ENCODE data around the gene C5.

Gene C5

DNA sequence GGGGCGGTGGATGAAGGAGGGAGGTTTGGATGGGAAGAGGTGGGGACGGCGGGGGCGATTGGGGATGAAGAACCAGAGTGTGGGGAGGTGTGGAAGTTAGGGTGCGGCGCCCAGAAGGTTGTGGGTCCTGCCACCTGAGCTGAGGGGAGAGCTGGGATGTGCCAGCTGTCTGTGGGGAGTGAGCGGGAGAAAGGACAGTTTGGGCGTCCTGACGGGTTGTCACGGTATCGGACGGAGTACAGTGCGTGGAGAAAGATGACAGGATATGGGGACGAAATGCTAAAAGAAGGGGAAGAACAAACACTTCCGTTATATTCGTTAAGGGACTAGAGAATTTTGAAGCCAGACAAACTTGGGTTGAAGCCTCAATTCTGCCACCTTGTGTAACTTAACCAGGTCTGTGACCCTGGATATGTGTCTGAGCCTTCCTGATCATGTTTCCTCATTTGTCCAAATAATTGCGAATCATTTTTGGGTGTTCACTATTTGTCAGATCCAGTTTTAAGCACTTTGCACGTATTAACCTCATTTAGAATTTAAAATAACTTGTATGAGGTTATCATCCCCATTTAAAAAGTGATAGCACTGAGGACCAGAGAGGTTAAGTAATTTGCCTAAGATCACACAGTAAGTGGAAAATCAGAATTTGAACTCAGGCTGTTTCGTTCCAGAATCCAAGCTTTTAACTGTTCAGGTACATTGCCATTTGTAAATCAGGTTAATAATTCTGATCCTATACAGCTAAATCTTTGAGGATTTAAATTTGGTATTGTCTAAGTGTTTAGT is 25.4 kb upstream of the C5 start:
- Histone ChIP-seq H4K20me1 (ENCODE audit: insufficient read depth, low read length) (no peaks in the 10 kb centered on the region), H3K36me3 (ENCODE audit: insufficient read depth, low read length) (peaks cover 16% of the 10 kb centered on the region), H3K79me2 (ENCODE audit: insufficient read depth, low read length) (peaks cover 55% of the 10 kb centered on the region), H3K9ac (ENCODE audit: low read length) (peak overlapping the region; percentile 92), H3K27ac (ENCODE audit: low read depth, low read length, poor library complexity, severe bottlenecking) (peak overlapping the region; percentile 100), H3K9me2 (ENCODE audit: low read depth, low read length) (no peaks in the 10 kb centered on the region), H2AFZ (ENCODE audit: low read length) (no peak overlapping the region), H3K27me3 (ENCODE audit: insufficient read depth, low read length) (no peaks in the 10 kb centered on the region), H3K9me3 (ENCODE audit: low read length) (no peaks in the 10 kb centered on the region), H3F3A (ENCODE audit: insufficient read depth, low read length) (peaks cover 4% of the 10 kb centered on the region), H3K4me2 (ENCODE audit: low read length) (peak overlapping the region; percentile 88), H3K4me1 (ENCODE audit: insufficient read depth, low read length, severe bottlenecking) (peaks cover 63% of the 10 kb centered on the region), H3K4me3 (ENCODE audit: low read depth, low read length, poor library complexity, severe bottlenecking) (peak overlapping the region; percentile 80)
- no peak for TF ChIP-seq EZH2 (IDR thresholded peaks at IDR 0.05; ENCODE audit: borderline replicate concordance, low read length)
- TF ChIP-seq, protein P1, sequence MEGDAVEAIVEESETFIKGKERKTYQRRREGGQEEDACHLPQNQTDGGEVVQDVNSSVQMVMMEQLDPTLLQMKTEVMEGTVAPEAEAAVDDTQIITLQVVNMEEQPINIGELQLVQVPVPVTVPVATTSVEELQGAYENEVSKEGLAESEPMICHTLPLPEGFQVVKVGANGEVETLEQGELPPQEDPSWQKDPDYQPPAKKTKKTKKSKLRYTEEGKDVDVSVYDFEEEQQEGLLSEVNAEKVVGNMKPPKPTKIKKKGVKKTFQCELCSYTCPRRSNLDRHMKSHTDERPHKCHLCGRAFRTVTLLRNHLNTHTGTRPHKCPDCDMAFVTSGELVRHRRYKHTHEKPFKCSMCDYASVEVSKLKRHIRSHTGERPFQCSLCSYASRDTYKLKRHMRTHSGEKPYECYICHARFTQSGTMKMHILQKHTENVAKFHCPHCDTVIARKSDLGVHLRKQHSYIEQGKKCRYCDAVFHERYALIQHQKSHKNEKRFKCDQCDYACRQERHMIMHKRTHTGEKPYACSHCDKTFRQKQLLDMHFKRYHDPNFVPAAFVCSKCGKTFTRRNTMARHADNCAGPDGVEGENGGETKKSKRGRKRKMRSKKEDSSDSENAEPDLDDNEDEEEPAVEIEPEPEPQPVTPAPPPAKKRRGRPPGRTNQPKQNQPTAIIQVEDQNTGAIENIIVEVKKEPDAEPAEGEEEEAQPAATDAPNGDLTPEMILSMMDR (IDR thresholded peaks at IDR 0.05; ENCODE audit: low read length): peak; percentile 53

DNA sequence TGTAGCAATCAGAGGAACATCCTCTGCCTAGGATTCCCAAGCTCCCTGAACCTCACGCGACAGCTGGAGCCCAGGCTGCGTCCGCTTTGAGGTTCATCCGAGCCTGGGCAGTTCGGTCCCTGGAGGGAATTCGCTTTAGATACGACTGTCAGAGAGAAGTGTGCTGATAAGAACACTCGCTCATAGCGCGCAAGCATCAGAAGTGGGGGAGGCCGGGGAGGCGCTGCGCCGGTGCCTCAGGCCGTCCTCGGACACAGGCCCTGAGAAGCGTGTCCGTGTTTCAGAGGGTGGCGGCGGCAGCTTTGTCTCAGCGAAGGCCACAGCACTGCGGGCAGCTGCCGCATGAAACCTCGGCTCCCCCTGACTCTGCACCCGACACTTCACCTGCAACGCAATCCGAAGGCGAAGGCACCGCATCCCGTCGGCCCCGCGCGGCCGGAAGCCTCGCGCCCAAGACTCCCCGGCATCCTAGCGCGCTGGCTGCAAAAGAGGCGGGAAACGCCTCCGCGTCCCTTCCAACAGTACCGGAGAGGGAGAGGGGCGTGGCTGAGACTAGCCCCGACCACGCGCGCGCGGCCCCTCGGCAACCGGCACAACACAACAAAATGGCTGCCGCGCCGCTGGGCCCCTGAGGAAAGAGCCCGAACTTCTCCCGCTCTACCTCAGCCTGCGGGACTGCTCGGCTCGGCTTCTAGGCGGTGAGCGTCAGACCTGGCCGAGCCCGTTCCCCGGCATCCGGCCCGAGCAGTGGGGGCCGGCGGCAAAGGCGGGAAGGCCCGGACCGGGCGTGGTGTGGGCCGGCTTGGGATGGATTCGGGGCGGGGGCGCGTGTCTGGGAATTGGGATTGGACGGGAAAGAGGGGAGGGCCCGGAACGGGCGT is 24.5 kb upstream of the C5 start, which contains the start of gene CNTRL:
CNTRL (plus strand) TSS at position 586 of the 881 bp plus-strand sequence. CDS start 13,372 bp downstream, outside the sequence.
- H4K20me1 ChIP-seq (ENCODE audit: insufficient read depth, low read length): no peaks in the 10 kb centered on the region
- H3K4me2 ChIP-seq (ENCODE audit: low read length): peak within 1 kb of the TSS; percentile 88
- peak within 1 kb of the TSS; percentile 100 for H3K27ac ChIP-seq (ENCODE audit: low read depth, low read length, poor library complexity, severe bottlenecking)
- peaks cover 63% of the 10 kb centered on the region for H3K4me1 ChIP-seq (ENCODE audit: insufficient read depth, low read length, severe bottlenecking)
- H3K36me3 ChIP-seq (ENCODE audit: insufficient read depth, low read length): peaks cover 8% of the 10 kb centered on the region
- peaks cover 47% of the 10 kb centered on the region for H3K79me2 ChIP-seq (ENCODE audit: insufficient read depth, low read length)
- H3K4me3 ChIP-seq (ENCODE audit: low read depth, low read length, poor library complexity, severe bottlenecking): peak within 1 kb of the TSS; percentile 80
- no peaks in the 10 kb centered on the region for H3K9me3 ChIP-seq (ENCODE audit: low read length)
- peaks cover 4% of the 10 kb centered on the region for H3F3A ChIP-seq (ENCODE audit: insufficient read depth, low read length)
- no peaks in the 10 kb centered on the region for H3K27me3 ChIP-seq (ENCODE audit: insufficient read depth, low read length)
- H3K9me2 ChIP-seq (ENCODE audit: low read depth, low read length): no peaks in the 10 kb centered on the region
- no peak within 1 kb of the TSS for H2AFZ ChIP-seq (ENCODE audit: low read length)
- no peak for TF ChIP-seq EZH2 (IDR thresholded peaks at IDR 0.05; ENCODE audit: borderline replicate concordance, low read length)
- TF ChIP-seq, protein P1 (IDR thresholded peaks at IDR 0.05; ENCODE audit: low read length): no peak
- peak within 1 kb of the TSS; percentile 92 for H3K9ac ChIP-seq (ENCODE audit: low read length)

DNA sequence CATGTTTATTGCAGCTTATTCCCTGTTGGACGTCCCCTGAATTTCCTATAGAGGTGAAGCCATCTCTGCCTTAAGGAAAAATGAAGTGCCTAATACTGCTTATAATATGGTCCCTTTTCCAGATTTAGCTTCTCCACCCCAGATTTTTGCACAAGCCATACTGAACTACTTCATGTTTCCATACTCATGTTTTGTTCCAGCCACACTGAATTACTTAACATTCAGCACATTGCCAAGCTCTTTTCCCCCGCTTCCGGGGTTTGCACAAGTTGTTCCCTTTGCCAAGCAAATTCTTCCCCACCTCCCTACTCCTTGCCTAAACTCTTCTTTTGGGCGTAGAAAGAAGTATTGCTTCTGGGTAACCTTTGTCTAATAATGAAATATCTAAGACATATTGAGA is 23.0 kb upstream of the C5 start:
- peaks cover 4% of the 10 kb centered on the region for H3K9me3 ChIP-seq (ENCODE audit: low read length)
- no peaks in the 10 kb centered on the region for H4K20me1 ChIP-seq (ENCODE audit: insufficient read depth, low read length)
- H3K79me2 ChIP-seq (ENCODE audit: insufficient read depth, low read length): peaks cover 31% of the 10 kb centered on the region
- peak overlapping the region; percentile 80 for H3K4me3 ChIP-seq (ENCODE audit: low read depth, low read length, poor library complexity, severe bottlenecking)
- peaks cover 63% of the 10 kb centered on the region for H3K4me1 ChIP-seq (ENCODE audit: insufficient read depth, low read length, severe bottlenecking)
- H2AFZ ChIP-seq (ENCODE audit: low read length): no peak overlapping the region
- peak overlapping the region; percentile 92 for H3K9ac ChIP-seq (ENCODE audit: low read length)
- H3K27me3 ChIP-seq (ENCODE audit: insufficient read depth, low read length): no peaks in the 10 kb centered on the region
- TF ChIP-seq, protein P1 (IDR thresholded peaks at IDR 0.05; ENCODE audit: low read length): no peak
- TF ChIP-seq EZH2 (IDR thresholded peaks at IDR 0.05; ENCODE audit: borderline replicate concordance, low read length): no peak
- peaks cover 4% of the 10 kb centered on the region for H3F3A ChIP-seq (ENCODE audit: insufficient read depth, low read length)
- H3K36me3 ChIP-seq (ENCODE audit: insufficient read depth, low read length): peaks cover 4% of the 10 kb centered on the region
- peak overlapping the region; percentile 88 for H3K4me2 ChIP-seq (ENCODE audit: low read length)
- H3K27ac ChIP-seq (ENCODE audit: low read depth, low read length, poor library complexity, severe bottlenecking): peak overlapping the region; percentile 100
- H3K9me2 ChIP-seq (ENCODE audit: low read depth, low read length): no peaks in the 10 kb centered on the region

All from OCI-LY1 (cell line).